ENCODE results near the gene HNRNPK. TPM values are rescaled to one million over a fixed set of nuclear protein-coding genes. Genes with fewer than 3 reads are reported as not detected.
A peak's percentile ranks its signal among the peaks of the same experiment; 100 is the strongest.

The HNRNPK gene
- total and polyA plus RNA-seq, 2 of the 13 experiments (the other 11 are each of a cell fraction or from before 2014, with no cell fraction given): 321 to 712 TPM

DNA sequence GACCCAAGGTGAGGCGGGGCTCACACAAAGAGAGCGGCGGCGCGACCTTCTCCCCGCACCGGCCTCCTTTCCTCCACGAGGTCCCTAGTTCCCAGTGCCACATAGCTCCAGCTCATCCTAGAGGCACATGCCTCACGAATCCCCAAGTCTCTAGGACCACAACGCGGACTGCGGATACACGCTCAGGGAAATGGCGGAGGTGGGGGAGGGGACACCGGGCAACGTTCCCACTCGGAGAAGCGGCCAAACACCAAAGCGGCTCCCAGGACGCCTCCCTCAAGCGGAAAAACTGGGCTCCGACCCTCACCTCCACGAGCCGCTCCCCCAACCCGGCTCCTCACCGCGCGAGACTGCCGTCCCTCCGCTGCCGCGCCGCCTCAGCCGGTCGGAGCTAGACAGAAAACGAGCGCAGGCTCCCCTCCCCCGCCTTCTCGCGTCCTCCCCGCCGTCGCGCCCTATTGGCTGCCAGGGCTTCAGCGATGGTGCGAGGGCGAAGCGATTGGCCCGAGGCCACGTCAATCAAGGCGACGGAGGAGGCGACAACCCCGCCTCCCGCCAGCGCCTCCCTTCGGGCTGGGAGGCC, at the start of gene HNRNPK (continued):
- TF ChIP-seq, protein P1, sequence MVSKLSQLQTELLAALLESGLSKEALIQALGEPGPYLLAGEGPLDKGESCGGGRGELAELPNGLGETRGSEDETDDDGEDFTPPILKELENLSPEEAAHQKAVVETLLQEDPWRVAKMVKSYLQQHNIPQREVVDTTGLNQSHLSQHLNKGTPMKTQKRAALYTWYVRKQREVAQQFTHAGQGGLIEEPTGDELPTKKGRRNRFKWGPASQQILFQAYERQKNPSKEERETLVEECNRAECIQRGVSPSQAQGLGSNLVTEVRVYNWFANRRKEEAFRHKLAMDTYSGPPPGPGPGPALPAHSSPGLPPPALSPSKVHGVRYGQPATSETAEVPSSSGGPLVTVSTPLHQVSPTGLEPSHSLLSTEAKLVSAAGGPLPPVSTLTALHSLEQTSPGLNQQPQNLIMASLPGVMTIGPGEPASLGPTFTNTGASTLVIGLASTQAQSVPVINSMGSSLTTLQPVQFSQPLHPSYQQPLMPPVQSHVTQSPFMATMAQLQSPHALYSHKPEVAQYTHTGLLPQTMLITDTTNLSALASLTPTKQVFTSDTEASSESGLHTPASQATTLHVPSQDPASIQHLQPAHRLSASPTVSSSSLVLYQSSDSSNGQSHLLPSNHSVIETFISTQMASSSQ (IDR thresholded peaks at IDR 0.05; ENCODE audit: low read depth): no peak
- TF ChIP-seq, protein P1 (CRISPR knock-in tag; IDR thresholded peaks at IDR 0.05; ENCODE audit: borderline replicate concordance): no peak; the same call in 1 of the 2 replicates
- TF ChIP-seq RFXAP (CRISPR knock-in tag; IDR thresholded peaks at IDR 0.05; ENCODE audit: borderline replicate concordance) (no peak), KAT2B (IDR thresholded peaks at IDR 0.05; ENCODE audit: borderline replicate concordance, low read depth, low read length) (no peak), ZNF333 (CRISPR knock-in tag; IDR thresholded peaks at IDR 0.05; ENCODE audit: borderline replicate concordance) (no peak; the same call in 1 of the 2 replicates), STAG1 (CRISPR knock-in tag; IDR thresholded peaks at IDR 0.05) (no peak), JUND (CRISPR knock-in tag; IDR thresholded peaks at IDR 0.05) (no peak), CBX1 (IDR thresholded peaks at IDR 0.05; ENCODE audit: low read depth) (no peak), NBN (conservative IDR thresholded peaks at IDR 0.05) (no peak), MTA3 (CRISPR knock-in tag; IDR thresholded peaks at IDR 0.05) (no peak), NCOA5 (CRISPR knock-in tag; IDR thresholded peaks at IDR 0.05) (no peak), CHD2 (IDR thresholded peaks at IDR 0.05; ENCODE audit: low read depth, low read length) (peak; percentile 75), HNF4G (IDR thresholded peaks at IDR 0.05; ENCODE audit: borderline replicate concordance, low read depth, low read length) (no peak), HNF4G (CRISPR knock-in tag; IDR thresholded peaks at IDR 0.05; ENCODE audit: borderline replicate concordance, low read depth) (no peak), ZNF878 (CRISPR knock-in tag; IDR thresholded peaks at IDR 0.05) (no peak)
- TF ChIP-seq, protein P2, sequence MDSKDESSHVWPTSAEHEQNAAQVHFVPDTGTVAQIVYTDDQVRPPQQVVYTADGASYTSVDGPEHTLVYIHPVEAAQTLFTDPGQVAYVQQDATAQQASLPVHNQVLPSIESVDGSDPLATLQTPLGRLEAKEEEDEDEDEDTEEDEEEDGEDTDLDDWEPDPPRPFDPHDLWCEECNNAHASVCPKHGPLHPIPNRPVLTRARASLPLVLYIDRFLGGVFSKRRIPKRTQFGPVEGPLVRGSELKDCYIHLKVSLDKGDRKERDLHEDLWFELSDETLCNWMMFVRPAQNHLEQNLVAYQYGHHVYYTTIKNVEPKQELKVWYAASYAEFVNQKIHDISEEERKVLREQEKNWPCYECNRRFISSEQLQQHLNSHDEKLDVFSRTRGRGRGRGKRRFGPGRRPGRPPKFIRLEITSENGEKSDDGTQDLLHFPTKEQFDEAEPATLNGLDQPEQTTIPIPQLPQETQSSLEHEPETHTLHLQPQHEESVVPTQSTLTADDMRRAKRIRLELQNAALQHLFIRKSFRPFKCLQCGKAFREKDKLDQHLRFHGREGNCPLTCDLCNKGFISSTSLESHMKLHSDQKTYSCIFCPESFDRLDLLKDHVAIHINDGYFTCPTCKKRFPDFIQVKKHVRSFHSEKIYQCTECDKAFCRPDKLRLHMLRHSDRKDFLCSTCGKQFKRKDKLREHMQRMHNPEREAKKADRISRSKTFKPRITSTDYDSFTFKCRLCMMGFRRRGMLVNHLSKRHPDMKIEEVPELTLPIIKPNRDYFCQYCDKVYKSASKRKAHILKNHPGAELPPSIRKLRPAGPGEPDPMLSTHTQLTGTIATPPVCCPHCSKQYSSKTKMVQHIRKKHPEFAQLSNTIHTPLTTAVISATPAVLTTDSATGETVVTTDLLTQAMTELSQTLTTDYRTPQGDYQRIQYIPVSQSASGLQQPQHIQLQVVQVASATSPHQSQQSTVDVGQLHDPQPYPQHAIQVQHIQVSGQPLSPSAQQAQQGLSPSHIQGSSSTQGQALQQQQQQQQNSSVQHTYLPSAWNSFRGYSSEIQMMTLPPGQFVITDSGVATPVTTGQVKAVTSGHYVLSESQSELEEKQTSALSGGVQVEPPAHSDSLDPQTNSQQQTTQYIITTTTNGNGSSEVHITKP (CRISPR knock-in tag; IDR thresholded peaks at IDR 0.05; ENCODE audit: low read depth): no peak
- TF ChIP-seq, protein P3, sequence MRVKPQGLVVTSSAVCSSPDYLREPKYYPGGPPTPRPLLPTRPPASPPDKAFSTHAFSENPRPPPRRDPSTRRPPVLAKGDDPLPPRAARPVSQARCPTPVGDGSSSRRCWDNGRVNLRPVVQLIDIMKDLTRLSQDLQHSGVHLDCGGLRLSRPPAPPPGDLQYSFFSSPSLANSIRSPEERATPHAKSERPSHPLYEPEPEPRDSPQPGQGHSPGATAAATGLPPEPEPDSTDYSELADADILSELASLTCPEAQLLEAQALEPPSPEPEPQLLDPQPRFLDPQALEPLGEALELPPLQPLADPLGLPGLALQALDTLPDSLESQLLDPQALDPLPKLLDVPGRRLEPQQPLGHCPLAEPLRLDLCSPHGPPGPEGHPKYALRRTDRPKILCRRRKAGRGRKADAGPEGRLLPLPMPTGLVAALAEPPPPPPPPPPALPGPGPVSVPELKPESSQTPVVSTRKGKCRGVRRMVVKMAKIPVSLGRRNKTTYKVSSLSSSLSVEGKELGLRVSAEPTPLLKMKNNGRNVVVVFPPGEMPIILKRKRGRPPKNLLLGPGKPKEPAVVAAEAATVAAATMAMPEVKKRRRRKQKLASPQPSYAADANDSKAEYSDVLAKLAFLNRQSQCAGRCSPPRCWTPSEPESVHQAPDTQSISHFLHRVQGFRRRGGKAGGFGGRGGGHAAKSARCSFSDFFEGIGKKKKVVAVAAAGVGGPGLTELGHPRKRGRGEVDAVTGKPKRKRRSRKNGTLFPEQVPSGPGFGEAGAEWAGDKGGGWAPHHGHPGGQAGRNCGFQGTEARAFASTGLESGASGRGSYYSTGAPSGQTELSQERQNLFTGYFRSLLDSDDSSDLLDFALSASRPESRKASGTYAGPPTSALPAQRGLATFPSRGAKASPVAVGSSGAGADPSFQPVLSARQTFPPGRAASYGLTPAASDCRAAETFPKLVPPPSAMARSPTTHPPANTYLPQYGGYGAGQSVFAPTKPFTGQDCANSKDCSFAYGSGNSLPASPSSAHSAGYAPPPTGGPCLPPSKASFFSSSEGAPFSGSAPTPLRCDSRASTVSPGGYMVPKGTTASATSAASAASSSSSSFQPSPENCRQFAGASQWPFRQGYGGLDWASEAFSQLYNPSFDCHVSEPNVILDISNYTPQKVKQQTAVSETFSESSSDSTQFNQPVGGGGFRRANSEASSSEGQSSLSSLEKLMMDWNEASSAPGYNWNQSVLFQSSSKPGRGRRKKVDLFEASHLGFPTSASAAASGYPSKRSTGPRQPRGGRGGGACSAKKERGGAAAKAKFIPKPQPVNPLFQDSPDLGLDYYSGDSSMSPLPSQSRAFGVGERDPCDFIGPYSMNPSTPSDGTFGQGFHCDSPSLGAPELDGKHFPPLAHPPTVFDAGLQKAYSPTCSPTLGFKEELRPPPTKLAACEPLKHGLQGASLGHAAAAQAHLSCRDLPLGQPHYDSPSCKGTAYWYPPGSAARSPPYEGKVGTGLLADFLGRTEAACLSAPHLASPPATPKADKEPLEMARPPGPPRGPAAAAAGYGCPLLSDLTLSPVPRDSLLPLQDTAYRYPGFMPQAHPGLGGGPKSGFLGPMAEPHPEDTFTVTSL (CRISPR knock-in tag; IDR thresholded peaks at IDR 0.05; ENCODE audit: borderline replicate concordance): no peak

Data from HepG2 (cell line).